HG03135 (cell line): ENCODE measurements around the gene SULT6B1.

Source experiments
- ATAC-seq: cut with Tn5 transposase; IDR thresholded peaks from one replicate; pipeline ENCODE4 v1.9.1; 2021; ENCODE audit warnings: mild to moderate bottlenecking, moderate library complexity; ENCODE audit not compliant: unreplicated experiment

SULT6B1 gene

GRCh38 chr2:37153224-37153623 is 35.2 kb downstream of the SULT6B1 start:
- ATAC-seq, result no peak

GRCh38 chr2:37149626-37150322 is 38.7 kb downstream of the SULT6B1 start:
- ATAC-seq, result no peak

- no peak for ATAC-seq
Observed at GRCh38 chr2:37148325-37148724, 40.1 kb downstream of the SULT6B1 start.

- ATAC-seq, result no peak
Observed at GRCh38 chr2:37146062-37146461, 42.4 kb downstream of the SULT6B1 start.

GRCh38 chr2:37143974-37144373 is 44.5 kb downstream of the SULT6B1 start:
- ATAC-seq, result no peak

GRCh38 chr2:37142546-37142945 is 45.9 kb downstream of the SULT6B1 start:
- ATAC-seq, result no peak

GRCh38 chr2:37132914-37133313 is 55.6 kb downstream of the SULT6B1 start:
- no peak for ATAC-seq

- ATAC-seq, result no peak
Observed at GRCh38 chr2:37125416-37125815, 63.1 kb downstream of the SULT6B1 start.

- no peak for ATAC-seq
Observed at GRCh38 chr2:37119157-37119556, 69.3 kb downstream of the SULT6B1 start.
